Fibroblast of pulmonary artery (primary cell): ENCODE results near the gene C13orf46.

ENCODE experiments used
- DNase-seq: peaks from one replicate; pipeline ENCODE4 v3.0.0-alpha.2; 2010; ENCODE audit warnings: low read depth
- H3K4me3 ChIP-seq: replicated peaks from 2 replicates; pipeline ENCODE4 v1.5.1; 2011; ENCODE audit warnings: low read depth, mild to moderate bottlenecking, control low read depth, low read length, moderate library complexity
- CTCF ChIP-seq: IDR thresholded peaks from 2 replicates; pipeline ENCODE4 v1.5.1; 2011; ENCODE audit warnings: mild to moderate bottlenecking, control low read depth, low read length, inconsistent platforms; ENCODE audit errors: missing control alignments

C13orf46 gene

GRCh38 chr13:113933901-113934300 lies 40.0 kb downstream of the C13orf46 start:
- TF ChIP-seq CTCF = no peak
- H3K4me3 ChIP-seq = no peak overlapping the region
- DNase-seq = no peak

DNA sequence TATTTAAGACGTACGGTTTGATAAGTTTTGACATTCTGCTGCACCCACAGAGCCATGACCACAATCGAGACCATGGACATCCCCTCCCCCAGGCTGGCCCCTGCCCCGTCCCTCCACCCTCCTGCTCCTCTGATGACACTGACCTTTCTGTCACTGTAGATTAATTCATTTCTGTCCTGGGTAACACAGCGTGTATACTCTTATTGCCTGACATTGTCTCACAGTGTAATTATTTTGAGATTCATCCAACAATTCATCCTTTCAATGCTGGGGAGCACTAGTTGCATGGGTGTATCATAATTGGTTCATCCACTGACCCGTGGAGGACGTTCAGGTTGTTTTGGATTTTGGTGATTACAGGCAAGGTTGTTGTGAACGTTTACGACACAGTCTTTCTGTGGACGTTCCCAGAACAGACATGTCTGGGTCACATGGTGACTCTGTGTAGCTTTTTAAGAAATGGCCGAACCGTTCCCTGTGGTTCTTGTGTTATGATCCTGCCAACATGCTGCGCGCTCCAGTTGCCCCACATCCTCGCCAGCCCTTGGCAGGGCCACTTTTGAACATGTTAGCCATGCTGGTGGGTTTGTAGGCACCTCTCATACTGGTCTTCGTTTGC lies 41.9 kb downstream of the C13orf46 start:
- no peak for TF ChIP-seq CTCF
- no peak for DNase-seq
- no peak overlapping the region for H3K4me3 ChIP-seq

- H3K4me3 ChIP-seq = no peak overlapping the region
- no peak for TF ChIP-seq CTCF
- no peak for DNase-seq
Measured at GRCh38 chr13:113930671-113931637, 42.9 kb downstream of the C13orf46 start.

- no peak overlapping the region for H3K4me3 ChIP-seq
- no peak for TF ChIP-seq CTCF
- no peak for DNase-seq
Measured at GRCh38 chr13:113929628-113930615, 44.0 kb downstream of the C13orf46 start.

DNA sequence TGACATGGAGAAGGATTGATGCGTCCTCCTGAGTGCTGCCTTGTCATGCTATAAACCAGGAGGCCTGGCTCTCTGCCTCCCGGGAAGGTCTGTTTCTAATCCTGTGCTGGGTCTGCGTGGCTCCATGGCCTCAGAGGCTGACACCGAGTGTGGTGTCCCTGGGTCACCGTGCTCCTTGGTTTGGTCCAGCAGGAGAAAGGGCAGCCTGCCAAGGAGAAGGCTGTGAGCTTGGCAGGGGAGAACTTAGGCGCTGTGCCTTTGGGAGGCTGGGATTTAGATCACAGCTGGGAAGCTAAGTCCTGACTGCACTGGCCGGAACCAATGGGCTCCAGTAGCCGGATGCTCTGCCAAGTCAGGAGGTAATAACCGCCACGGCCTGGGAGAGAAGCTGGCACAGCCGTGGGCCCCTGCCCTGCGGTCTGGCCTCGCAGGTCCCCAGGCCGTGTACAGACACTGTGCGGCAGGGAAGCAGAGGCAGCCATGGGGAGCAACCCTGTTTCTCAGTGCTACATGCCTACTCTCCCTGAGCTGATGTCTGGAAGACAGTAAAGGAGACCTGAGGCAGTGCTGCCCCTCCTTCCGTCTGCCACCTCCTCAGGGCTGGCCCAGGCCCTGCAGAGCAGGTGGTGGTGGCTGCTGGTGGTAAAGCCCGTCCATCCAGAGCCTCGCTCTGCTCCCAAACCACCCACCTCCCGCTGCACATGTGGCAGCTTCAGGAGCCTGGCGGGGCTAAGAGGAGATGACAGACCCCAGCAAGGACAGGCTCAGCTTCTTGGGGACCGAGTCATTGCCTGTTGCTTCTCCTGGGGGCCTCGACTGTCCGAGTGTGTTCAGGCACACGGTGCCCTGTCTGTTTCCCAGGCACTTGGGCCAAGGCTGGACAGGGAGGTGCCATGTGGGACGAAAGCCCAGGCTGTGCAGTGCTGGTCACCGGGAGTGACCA lies 44.9 kb downstream of the C13orf46 start:
- no peak for TF ChIP-seq CTCF
- DNase-seq = peak; percentile 75
- H3K4me3 ChIP-seq = no peak overlapping the region
